GM10847 (cell line): ENCODE measurements around the gene ITGA11.

Source experiments
- POLR2A ChIP-seq: IDR thresholded peaks from 2 replicates; pipeline ENCODE4 v1.6.1; 2011; ENCODE audit not compliant: insufficient read length; ENCODE audit errors: extremely low read depth

The ITGA11 gene

DNA sequence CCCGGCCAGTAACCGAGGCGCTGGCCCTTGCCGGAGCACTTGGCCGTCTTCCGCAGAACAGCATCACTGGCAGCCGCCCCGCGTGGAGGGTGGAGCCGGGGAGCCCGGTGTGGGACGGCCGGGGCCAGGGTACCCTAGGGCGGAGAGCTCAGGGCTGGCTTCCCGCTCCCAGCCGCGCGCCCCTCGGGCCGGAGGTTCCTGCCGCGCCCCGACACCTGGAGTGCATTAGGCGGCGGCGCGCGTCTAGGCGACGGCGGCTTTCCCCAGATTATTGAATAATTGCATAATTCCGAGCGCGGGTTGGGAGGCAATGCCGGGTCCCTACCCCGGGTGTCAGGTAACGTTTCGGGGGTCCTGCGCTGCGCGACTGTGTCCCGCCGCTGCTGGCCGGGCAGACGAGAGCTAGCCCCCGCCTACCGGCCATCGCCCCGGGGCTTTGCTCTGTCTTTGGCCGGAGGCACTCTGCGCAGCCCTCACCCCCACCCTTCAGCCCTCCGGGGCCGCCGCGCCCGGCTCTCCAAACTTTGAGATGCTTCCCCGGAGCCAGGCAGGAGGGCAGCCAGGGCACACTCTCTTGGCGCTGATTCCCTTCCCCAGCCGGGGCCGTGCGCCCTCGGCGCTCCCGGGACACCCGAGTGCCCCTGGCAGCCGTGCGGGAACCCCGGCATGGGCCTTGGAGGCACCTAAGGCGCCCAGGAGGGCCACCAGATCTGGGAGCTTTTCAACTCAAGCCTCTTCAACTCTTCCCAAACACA, 749 bp downstream of the ITGA11 start:
- TF ChIP-seq POLR2A: no peak

DNA sequence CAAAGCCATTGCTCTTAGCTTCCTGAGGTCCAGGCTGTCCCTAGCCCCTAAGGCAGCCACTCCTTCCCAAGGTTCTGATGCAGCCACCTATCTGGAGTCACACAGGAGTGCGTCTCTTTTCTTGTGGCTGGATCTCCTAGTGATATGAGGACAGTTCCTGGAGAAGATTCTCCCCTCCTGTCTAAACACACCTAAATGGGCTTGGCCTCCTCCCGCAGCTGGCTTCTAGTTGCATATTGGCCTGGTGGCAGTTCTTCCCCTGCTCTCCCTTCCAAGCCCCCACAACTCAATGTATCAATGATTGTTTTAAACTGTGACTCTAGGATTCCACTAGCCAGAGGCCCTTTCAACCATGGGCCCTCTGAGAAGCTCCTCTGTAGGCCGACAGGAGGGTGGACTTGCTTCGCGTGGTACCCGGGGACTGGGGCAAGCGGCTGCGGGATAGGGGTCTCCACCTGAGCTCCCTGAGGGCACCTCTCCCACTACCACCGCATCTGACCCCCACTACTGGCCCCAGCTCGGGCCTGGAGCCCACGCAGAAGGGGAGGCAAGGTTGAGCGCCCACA, 1.4 kb downstream of the ITGA11 start:
- TF ChIP-seq POLR2A: no peak

DNA sequence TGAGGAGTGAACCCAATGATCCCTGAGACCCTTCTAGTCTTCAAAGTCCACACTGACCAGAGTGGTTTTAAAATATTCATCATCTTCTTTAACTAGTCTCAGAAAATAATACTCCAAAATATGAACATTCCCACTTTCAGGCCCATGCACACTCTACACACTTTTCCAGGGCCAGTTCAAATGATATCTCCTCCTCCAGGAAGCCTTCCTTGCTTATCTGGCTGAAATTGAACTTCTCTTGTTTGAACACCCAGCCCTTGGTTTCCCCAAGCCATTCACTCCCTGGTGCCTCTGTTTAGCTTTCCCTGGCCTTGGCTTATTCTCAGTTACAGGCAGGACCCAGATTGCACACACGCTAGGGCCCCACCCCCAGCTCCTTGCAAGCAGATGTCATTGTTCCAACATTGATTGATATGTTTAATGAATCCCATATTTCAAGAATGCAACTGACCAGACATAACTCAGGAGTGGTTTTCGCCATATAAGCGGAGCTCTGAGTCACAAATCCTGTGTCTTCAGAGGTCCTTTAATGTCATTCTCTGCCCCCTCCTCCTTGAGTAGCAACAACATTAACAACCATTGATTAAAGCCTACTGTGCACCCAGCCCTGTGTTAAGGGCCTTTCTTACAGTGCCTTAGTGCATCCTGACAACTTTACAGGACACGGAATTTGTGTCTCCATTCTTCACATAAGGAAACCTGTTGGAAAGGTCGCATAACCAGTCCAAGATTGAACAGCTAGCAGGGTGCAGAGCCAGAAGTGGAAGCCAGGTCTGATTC, 2.1 kb downstream of the ITGA11 start:
- no peak for TF ChIP-seq POLR2A

DNA sequence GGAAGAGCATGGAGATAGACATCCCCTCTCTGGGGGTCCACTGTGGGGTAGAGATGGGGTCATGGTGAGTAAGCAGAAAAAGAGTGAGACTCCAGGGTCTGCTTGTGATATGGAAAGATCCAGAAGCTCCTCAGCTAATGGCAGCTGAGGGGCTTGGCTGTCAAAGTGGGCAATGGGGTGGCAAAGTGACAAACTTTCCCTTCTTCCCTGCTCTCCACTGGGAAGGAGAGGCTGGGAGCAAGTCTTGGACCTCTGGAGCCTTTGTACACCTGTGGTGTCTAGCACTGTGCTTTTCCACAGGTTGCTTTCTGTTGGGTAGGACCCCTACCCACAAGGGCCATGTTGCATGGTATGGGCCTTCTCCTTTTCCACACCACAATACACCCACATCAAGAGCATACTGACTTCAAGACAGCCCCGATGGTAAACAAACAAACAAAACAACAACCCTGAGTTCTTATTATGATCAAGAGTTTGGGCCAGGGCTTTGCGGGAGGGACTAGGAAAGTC, 3.5 kb downstream of the ITGA11 start:
- no peak for TF ChIP-seq POLR2A

DNA sequence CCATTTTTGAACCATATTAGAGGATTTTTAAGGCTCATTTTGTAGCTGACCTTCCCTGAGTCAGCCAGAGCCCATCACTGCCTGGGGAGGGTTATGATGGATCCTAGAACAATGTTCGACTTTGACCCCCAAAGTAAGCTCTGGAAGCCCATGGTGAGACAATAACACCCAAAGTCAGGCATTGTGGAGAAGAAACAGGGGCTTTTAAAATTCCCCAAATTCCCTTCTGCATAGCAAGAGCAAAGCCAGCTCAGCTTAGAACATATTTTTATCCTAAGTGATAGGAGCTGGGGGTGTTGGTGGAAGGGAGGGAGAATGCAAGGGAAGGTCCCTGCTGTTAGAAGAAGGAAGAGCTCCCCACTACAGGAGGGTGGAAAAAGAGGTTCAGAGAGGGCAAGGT, 4.0 kb downstream of the ITGA11 start:
- no peak for TF ChIP-seq POLR2A

DNA sequence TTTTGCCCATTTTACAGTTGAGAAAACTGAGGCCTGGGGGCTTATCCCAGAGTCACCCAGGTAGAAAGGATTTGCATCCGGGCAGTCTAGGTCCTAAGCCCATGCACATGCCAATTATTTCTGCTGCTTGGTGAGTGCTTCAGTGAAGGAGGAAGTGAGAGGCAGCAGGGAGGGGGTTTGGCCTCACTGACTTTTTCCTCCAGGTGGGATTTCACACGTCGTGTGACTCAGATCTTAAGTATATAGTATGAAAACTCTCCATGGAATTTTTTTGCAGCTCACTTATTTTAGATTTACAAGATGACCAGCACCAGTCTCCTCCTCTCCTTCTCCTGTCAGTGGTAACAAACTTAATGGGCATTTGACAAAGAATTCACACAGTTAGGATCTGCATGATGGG, 4.6 kb downstream of the ITGA11 start:
- TF ChIP-seq POLR2A: no peak

DNA sequence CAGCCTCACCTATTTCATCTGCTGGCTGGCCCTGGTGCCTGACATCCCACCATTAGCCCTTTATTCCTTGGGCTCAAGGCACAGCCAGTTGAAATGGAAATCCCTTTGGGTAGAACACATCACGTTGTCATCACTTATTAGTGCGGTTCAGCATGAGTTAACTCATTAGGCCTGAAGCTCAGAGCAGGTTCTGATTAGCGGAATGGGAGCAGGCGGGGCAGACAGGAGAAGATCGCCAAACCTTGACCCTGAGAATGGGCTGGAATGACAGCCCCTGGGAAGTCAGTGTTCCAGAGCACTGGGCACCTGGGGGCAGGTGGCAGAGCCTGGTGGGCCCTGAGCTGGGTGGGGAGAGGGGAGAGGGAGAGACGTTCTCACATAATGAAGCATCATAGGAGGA, 5.8 kb downstream of the ITGA11 start:
- TF ChIP-seq POLR2A: no peak

DNA sequence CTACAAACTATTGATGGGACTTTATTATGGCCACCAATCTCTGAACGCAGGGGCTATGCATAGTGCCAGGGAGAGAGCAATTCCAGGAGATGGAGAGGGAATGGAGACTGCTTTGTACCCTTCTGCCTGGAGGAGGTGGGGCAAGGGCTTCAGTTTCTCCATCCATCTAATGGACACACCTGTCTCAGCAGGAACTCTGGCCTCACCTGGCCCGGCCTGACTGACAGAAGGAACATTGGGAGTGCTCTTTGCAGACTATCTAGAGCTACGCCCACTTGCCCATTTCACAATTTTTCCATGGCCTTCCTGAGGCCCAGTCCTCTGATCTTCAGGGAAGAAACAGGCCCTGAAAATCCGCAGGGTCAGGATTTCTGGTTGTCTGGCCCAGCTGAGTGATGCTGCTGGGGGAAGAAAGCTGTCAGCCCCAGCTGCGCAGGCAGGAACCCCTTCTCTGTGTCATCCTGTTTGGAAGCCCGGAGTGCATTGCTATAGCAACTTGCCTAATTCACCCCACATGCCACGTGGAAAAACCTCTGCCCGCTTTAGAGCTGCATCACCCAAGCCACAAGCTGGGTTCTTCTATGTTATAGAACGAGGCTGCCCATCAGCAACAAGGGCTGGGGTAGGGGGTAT, 6.4 kb downstream of the ITGA11 start:
- TF ChIP-seq POLR2A: no peak

DNA sequence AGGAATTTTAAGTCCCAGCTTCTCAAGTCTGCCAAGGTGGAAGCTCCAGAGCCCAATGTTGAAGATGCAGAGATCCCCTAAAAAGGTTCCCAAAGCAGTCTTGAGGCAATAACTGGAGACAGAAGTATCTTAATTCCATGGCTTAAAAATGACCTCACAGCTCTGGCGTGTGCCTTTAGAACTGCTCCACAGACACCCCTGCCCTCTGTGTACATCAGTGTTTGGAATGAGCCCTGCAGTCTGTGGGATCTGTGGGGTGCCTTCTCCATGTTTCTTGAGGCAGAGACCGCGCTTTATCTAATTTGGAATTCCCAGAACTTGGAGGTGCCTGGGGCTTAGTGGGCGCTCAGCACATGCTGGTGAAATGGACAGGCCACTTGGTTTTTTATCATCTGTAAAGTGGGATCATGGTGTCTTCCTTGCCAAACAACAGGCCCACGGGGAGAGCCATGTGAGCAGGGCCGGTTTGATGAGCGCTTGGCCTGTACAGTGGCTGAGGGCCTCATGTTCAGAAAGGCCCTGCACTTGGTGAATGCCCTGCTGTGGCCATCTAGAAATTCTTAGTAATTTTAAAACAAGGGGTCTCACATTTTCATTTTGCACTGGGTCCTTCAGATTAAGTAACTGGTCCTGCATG, 7.1 kb downstream of the ITGA11 start:
- TF ChIP-seq POLR2A: no peak

DNA sequence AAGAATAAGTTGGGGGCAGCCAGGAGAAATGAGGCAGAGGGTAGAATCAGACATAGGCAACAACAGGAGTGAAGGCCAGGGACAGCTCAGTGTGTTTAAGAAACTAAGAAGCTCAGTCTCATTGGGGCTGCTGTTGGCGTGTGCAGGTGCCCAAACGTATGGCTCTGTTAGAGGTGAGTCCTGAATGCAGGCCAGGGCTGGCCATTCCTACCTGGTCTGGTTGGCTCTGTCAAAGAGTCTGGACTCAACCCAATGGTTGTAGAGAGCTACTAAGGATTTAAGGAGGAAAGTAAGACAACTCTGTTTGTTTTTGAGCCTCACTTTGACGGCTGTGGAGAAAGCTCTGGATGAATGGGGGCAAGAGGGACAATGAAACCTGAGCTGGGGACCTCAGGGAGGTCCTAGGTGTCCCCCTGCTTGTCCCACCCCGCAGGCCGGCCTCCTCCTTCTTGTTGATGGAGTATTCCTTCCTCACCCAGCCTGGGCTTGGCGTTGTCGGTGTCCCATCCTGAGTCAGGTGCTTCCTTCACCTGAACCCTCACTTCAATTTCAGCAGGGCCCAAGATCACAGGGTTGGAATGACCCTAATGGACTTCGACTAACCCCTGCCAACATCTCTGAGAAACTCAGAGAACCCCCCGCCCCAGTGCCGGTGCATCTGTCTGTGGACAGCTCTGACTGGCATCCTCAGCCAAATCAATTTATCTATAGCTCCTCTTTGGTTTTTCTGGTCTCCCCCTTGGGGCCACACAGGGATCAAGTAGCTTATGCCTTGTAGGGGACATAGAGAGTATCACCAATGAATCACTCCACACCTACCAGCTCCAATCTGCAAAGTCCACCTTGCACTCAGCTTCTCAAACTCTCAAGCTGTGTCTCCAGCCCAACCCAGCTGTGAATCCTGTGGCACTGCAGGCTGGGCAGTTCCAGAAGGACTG, 8.3 kb downstream of the ITGA11 start:
- no peak for TF ChIP-seq POLR2A

DNA sequence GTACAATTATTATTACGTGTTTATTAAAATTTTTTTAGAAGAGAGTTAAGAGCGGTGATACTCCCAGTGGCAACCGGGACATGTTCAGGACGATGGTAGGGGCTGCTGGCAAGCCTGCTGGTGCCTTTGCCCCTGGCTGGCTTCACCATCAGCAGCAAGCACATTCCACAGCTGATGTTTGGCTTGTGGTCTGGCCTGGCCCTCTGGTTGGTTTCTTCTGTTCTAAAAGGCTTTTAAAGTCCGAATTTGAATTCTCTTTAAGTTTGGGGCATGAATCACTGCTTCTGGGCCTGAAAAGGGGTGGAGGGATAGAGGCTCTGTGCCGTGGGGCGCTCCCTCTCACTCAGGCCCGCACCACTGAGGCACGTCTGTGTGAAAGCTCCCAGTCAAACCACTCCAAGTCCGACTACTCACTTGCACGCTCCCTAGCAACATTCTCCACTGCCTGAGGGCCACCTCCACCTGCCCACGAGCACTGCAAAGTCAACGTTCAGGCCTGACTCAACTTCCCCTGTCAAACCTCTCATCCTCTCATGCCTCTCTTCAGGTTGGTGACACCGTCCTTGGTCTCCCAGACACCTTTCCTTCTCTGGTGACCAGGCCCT, 10.1 kb downstream of the ITGA11 start:
- no peak for TF ChIP-seq POLR2A

DNA sequence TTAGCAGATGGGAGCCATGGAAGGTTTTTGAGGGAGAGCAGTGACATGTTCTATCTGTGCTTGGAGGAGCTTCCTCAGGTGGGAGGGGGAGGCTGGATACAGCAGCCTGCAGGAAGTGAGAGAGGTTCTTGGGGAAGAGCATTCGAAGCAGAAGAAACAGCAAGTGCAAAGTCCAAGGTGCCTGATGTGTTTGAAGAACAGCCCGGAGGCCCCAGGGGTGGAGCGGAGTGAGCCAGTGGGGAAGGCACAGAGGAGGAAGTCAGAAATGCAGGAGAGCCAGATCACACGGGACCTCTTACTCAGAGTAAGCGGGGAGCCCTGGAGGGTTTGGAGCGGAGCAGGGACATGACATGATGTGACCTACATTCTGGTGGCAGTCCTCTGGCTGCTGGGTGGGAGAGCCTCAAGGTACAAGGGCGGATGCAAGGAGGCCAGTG, 10.8 kb downstream of the ITGA11 start:
- no peak for TF ChIP-seq POLR2A

DNA sequence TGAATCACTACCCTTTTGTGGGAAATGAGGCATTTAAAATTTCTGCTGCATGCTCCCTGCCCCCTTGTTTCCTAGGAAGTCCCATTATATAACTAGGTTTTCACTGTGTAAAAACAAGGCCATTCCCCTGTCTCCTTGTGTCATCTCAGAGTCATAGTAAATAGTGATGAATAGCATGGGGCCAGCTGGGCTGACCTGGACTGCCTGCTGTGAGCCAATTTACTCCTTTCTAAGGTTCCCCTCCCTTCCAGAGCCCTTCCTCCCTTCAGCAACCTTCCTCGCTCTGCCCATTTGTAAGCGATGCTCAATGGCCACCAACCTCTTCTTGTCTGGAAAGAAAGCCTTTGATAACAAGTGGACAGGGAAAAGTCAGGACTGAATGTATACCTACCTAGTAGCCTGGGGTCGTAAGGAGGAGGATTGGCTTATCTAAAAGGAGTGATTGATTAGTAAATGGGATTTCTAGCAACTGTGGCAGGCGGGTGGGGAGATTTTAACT, 11.7 kb downstream of the ITGA11 start:
- no peak for TF ChIP-seq POLR2A
